Bone marrow (tissue), 2 donors: ENCODE results near the gene RNF186.
"Not testable (repeated sequence)": the region's sequence is repeated elsewhere in the genome, so short reads cannot be mapped to it uniquely, and the experiment has no call there.

Experiments used
- DNase-seq, 2 donors: peaks; one replicate each; lab custom pipeline; 2025; lab: John Stamatoyannopoulos, UW

The RNF186 gene

DNA sequence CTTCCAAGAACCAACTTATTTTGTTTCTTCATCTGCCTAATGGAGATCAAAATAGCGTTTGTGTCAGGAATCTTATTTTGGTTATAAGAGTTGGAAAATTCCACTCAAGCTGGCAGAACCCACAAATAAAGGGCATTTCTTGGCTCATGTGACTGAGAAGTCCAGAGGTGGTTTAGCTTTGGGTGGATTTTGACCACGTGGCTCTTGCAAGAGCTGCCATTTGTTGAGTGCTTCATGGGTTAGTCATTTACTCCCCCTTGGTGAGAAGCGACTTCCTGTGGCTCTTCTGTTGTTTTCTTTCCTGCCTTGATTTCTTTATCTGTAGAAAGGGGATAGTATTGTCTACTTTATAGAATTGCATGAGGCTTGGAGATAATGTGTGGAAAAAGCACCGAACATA is 9.5 kb upstream of the RNF186 start:
- DNase-seq: no peak

DNA sequence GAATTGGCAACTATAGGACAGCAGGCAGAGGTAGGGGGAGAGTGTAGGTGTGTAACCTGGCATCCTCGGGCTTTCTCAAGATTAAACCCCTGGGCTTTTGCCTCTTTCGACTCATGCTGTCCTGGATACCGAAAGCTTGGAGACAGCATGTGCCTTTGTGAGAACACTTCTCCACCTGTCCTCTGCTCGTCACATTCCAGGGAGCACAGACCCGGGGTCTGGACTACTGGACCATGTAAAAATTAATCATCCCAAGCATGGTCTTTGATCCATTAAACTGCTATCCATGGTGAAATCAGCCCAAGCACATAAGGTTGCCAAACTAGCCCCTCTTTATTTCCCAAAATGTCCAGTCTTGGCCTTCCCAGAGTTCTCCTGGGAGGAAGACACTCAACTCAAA is 9.0 kb upstream of the RNF186 start:
- no peak for DNase-seq

DNA sequence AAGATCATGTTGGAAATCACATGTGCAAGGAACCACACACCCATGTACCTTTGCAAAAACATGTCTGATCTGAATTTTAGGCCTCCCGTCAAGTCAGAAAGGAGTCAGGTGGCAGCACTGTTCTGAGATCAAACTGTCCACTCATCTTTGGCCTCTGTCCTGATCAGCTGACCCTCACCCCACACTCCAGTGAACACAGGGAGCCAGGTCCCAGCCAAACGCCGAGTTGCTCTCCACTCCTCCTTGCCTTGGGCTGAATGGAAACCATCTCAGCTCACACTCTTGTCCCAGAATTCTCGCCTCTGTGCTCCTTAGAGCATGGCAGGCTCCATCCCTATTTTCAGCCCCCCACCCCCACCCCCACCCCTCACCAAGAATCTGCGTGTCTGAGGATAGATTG is 4.6 kb upstream of the RNF186 start:
- DNase-seq: no peak

DNA sequence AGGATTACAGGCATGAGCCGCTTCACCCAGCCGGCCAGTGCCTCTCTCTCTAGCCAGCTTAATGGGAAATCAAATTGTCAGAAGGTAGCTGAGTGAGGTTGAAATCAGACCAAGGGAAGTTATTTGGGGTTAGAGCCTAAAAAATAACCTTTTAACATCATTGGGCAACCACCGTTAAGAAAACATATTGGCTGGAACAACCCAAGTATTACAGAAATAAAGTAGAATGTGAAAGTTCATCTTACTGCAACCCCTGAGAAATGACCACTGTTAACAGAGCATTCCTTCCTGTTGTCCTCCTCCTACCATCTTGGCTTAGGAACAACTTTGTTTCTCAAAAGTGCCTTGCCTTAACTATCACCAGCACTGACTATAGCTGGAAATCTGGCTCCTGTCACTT is 3.2 kb upstream of the RNF186 start:
- no peak for DNase-seq

DNA sequence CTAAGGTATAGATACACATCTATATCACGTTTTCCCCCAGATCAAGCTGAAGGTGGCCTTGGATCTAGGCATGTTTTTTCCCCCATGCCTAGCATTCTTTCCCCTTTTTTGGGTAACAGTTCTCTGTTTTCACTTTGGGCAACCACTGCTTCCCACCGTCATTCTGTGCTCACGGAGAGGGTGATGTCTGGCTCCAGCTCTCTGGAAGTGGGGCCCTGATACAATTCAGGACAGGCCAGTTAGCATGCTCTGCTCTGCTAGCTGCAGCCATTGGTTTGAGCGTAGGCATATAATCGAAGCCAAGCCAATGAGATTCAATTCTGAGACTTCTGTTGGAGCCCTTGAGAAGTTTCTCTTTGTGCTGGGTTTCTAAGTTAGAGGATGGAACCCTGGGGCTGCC is 2.1 kb upstream of the RNF186 start:
- DNase-seq: no peak

DNA sequence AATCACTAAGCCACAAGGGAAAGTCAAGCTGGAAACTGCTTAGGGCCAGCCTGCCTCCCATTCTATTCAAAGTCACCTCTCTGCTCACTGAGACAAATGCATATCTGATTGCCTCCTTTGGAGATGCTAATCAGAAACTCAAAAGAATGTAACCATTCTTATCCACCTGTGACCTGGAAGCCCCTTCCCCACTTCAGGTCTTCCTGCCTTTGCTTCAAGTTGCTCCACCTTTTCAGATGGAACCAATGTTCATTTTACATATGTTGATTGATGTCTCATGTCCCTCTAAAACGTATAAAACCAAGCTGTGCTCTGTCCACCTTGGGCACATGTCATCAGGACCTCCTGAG is 1.6 kb upstream of the RNF186 start:
- DNase-seq: not testable (repeated sequence)

DNA sequence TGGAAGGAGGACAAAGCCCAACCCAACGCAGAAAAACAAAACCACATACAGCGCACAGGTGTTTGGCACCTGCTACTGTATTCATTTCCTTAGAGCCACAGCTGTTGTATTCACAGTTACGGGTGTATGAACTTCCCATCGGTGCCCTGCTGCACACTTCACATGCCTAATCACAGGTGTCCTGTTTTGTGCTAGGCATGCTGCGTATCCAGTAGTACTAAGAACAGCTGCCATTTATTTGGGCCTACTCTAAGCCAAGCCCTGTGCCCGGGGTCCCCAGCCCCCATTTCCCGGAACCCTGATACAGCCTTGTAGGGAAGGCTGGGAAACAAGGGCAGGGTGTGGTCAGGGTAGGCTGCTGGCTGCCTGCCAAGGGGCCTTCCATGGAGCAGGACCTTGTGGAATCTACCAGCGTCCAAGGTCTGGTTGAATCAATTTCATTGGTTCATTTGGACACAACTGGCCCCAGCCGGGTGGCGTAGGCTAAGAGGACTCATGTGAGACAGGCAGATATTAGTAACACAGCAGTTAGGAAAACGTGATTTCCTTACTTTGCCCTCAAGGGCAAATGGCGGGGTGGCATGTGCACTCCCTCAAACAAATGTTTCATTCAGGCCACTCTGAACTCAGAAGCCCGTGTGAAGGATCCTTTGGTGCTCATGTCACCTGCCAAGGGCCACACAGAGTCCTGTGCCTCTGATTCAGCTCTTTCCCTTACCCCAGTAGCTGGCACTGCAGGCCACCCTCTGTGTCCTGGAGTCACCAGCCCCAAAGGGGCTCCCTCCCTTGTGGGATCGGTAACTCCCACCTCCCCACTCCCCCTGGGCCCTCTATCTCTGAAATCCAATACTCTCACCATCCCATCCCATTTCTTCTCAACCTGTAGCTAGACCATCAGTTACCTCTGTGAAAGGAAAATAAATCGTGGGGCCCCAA is 986 bp upstream of the RNF186 start:
- DNase-seq: no peak

DNA sequence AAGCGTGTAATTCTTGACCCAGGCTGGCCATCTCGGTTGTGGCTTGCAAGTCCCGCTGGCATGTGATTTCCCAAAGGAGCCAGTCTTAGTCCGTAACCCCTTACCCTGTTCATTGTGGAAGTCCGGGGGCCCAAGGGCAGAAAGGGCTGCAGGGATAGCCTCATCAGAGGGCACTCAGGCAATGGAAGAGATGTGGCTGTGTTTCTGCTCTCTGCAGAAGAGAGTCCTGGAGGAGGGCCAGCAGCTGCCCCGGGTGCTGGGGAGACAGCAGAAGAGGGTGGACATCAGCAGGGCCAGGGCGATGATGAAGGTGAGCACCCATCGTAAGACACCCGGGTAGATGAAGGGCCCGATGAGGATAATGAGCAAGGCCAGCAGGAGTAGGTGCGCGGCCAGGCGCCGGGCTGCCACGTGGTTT is 830 bp downstream of the RNF186 start:
- DNase-seq: no peak

DNA sequence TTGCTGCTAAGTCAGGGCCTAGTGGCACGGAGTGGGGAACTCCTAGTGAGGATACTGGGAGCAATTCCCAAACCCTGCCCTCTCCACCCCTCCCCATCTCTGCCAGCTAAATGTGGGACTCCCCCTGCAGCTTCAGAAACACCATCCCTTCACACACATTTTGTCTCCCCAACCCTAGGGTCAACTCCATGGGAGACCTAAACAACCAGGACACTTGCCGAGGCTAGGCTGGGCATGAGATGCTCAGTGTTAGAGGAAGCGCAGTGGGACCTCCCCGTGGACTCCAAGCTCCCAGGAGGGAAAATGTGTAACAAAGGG is 1.5 kb downstream of the RNF186 start:
- DNase-seq: no peak

DNA sequence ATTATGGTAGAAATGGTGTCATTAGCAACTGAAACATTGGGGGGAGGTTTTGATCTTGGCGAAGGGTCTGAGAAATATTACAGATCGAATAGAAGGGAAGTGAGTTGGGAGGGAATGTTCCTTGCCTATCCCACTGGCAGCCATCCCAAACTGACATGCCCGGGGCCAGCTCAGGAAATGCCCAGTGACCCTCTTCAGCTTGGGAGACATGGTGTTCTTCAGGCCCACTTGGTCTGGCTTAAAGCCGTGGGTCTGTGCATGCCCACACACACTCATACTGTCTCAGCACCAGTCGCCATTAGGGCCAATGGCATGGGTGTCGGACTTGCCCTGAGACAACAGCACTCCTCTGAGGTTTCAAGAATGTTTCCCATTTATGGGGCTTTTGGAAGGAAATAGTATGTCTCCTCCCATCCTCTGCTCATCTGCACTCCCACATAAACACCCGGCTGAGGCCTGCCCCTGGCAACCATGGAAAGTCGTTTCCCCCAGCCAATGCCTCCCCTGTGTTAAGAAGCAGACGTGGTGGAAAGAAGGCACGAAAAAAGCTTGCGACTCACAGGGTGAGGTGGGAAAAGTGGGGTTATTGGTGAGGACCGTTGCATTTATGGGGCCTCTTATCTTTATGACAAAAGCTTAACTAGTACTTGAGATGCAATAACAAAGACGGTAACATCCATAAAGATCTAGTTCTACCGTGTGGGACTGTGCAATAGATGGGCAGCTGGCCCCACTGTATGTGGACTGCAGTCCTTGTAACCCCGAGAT is 2.0 kb downstream of the RNF186 start:
- DNase-seq: no peak

DNA sequence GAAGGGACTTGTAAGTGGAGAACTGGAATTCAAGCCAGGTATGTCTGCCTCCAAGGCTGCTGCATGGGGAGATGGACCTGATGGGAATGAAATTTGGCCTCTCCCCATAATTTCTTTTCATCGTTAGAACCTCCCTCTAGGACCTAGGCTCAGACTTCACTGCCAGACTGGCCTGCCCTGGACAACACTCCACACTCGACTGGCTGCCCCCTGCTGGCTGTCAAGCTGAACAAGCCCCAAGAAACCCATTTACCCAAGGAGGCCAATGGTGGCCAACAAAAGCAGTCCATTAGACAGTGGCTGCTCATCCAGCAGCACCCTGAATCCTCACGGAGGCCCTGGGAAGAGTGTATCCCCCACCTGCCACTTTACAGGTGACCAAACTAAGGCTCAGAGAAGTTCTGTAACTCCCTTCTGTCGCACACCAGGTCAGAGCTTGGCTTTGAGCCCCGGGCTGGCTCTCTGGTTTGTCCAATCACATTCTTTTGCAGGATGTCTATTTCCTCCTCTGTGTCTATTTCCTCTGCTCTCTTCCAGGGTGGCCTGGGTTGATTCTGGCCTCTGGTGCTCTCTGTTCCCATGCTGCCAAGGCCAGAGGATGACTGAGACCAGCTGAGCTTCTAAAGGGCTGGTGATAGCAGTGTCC is 3.8 kb downstream of the RNF186 start:
- no peak for DNase-seq

DNA sequence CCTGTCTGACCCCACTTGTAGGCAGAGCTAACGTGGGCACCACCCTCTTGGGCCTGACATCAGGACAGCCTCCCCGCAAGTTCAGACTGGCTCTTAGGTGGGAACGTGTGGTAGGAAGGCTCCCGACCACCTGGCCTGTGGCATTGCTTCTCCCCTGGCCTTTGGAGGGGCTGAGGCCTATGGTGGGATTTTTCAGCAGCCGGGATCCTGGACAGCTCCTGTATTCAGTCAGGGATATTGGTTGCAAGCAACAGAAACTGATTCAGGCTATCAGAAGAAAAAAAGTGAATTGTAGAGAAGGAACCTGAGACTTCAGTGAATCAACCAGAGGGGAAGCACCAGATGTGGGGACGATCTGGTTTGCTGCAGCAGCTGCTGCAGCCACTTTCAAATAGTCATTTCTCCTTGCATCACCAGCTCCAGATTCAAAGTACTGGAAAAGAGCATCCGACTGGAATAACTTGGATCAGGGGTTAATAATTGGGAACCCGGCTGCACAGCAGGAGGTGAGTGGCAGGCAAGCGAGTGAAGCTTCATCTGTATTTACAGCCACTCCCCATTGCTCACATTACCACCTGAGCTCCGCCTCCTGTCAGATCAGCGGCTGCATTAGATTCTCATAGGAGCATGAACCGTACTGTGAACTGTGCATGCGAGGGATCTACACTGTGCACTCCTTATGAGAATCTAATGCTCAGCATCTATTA is 5.9 kb downstream of the RNF186 start:
- DNase-seq: no peak

DNA sequence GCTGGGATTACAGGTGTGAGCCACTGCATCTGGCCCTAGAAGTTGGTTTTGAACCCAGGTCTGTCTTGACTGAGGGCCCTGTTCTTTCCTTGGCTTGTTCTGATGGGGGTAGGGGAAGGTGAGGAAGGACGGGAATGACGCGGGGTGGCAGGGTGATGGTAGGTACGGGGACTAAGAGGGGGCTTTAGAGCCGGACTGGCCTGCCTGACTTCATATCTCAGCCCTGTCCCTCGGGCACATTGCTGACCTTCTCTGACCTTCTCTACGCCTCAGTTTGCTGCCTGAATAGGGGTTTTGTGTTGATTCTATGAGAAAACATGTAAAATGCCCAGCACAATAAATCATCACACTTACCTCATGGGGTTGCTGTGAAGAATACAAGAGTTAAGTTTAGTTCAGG is 6.7 kb downstream of the RNF186 start:
- DNase-seq: no peak

DNA sequence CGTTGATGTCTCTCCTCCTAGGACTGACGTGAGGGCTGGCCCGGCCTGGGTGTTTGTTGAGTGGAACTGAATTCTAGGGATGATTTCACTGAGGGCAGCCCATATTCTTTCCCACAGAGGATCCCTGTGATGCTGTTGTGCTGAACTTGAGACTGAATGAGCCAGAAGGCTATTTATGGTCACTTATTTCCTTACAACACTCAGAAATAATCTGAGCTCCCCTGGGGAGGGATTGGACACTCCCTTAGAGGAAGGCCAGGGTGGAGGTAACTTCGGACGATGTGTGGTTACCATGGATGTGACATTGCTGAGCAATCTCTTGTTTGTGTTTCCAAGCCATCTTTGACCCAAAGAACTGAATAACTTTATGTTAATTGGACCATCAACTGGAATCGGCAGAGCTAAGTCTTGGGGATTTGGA is 10.2 kb downstream of the RNF186 start:
- DNase-seq: no peak

DNA sequence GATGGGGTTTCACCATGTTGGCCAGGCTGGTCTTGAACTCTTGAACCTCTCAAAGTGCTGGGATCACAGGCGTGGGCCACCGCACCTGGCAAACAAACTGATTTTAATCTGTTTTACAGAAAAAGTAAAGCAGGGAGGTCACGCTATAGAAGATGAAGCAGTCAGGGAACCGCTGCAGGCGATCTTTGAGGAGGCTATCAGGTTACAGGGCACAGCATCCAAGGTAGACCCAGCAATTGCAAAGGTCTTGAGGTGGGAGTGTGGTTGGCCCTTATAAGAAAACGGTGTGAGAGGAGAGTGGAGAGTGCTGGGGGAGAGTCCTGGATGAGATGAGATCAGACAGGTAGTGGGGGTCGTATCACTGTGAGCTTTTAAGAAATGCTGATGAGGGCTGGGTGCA is 12.8 kb downstream of the RNF186 start:
- no peak for DNase-seq

DNA sequence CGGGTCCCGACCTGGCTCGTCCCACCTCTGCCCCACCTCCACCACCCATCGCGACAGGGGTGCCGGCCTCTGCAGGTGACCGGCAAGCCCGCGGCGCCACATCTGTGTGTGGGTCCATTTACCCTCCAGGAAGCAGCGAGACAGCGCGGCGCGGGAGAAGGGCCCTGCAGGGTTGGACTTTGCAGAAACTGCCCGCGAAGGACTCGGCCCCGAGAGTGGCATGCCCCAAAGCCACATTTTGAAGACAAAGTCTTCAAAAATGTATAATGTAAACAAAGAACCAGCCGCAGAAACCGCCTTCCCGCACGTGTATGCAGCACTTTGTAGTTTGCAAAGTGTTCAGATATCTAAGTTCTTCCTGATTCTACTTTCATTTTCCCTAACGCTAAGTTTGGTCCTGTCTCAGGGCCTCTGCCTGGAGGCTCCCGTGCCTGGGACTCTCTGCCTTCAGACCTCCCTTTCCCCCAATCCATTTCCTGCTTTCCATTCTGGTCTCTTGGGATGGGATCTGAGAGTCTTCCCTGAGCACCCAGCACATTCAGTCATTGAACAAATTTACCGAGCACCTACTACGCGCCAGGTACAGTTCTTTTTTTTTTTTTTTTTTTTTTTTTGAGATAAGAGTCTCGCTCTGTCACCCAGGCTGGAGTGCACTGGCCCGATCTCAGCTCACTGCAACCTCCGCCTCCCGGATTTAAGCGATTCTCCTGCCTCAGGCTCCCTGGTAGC is 14.8 kb downstream of the RNF186 start:
- peak; percentile 41 to 63 for DNase-seq

DNA sequence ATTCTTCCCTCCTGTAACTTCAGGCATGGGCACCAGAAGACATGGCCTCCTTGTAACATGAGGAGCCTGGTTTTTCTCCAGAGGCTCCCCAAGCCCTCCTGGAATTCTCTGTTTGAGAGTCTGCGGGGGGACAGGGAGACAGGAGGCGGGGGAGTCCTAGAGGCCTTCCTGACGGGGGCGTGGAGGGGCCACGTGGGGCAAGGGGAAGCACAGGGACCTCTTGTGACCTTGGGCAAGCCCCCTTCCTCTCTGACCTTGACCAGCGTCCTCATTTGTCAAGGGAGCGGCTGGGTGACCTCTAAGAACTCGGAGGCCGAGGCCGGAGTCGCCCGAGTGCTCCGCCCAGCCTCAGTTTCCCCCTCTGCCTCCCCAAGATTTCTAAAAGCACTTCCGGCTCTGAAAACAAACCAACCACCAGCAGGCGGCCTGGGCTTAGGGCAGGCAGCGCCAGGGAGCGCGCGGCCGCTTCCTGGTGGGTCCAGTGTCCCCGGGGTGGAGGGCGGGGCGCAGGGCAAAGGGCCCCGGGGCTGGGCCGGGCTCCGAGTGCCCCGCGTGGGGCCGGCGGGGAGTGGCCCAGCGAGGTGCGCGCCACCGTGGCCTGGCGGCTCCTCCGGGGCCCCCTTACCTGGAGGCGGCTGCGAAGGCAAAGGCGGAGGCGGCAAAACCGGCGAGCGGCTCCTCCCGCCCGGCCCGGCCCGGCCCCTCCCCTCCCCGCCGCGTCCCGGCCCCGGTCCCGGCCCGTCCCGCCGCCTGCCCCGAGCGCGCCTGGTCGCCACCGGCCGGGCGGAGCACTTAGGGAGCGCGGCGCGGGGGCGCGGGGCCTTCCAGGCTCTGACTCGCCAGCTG is 15.6 kb downstream of the RNF186 start, which contains the start of gene TMCO4:
TMCO4 (minus strand) TSS at position 687 of the 846 bp plus-strand sequence. CDS start 19,158 bp downstream, outside the sequence.
- peak in 1 of 2 donors; percentile 41 for DNase-seq

DNA sequence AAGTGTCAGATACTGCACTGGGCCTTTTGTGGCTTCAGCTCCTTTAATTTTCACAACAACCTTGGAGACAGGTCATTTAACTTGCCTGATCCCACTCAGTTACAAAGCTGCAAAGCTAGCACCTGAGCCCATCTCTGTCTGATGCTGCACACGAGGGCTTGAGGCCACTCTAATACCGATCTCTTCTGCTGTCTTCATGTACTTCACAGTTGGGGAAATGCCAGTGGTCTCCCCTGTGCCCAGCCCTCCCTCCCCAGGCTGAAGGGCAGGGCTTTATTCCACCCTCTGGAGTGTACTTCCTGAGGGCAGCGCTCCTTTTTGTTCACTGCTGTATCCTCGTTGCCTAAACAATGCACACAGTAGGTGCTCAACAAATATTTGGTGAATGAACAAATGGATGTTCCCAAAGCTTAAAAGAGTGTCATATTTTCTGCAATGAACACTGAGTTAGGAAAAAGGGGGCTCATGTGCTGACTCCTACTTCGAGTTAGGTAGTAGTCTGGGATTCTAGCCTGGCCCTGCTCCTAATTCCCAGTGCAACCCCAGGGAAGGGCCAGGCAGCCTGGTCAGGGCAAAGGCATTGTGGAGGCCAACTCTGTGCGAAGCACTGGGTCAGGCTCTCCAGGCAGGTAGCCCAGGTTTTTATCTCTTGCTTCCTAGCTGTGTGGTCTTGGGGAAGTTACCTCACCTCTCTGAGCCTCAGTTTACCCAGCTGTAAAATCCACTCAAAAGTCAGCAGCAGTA is 16.4 kb downstream of the RNF186 start:
- DNase-seq: no peak

DNA sequence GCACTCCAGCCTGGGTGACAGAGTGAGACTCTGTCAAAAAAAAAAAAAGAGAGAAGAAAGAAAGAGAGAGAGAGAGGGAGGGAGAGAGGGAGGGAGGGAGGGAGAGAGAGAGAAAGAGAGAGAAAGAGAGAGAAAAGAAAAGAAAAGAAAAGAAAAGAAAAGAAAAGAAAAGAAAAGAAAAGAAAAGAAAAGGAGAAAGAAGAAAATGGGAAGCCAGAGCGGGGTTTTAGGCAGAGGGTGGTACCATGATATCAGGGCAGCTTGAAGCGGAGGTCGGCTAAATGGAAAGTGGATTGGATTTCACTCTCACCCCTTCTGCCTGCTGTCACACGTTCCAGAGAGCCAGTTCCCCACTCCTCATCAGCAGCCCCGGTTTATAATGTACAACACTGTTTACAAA is 17.3 kb downstream of the RNF186 start:
- no peak for DNase-seq

DNA sequence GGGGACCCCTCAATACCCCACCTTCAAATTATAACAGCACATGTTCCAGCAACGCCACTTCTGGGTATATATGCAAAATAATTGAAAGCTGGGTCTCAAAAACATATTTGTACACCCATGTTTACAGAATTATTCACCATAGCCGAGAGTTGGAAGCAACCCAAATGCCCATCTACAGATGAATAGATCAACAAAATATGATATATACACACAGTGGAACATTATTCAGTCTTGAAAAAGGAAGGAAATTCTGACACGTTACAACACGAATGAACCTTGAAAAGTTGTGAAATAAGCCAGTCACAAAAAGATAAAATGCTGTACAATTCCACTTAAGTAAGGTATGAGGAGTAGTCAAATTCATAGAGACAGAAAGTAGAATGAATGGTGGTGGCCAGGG is 20.5 kb downstream of the RNF186 start:
- no peak for DNase-seq
